HL-60 (cell line): ENCODE data around the gene TMEM120B.

ENCODE experiments used
- DNase-seq, 2 experiments: peaks; one replicate each; pipeline ENCODE4 v3.0.0-alpha.2; 2010 to 2020; ENCODE audit warnings: low read depth in 1 of 2, low spot score in 1 of 2
- H3K27ac ChIP-seq: fragments of 250-450 bp; sonication (Bioruptor Pico); replicated peaks from 2 replicates; pipeline ENCODE4 v1.5.1; 2020; ENCODE audit warnings: mild to moderate bottlenecking, moderate library complexity
- H3K27me3 ChIP-seq: fragments of 250-450 bp; sonication (Bioruptor Pico); 2 replicates; pipeline ENCODE4 v1.5.1; 2021; ENCODE audit warnings: mild to moderate bottlenecking, moderate library complexity; ENCODE audit not compliant: insufficient read depth, poor library complexity, severe bottlenecking
- H3K4me3 ChIP-seq: replicated peaks from 2 replicates; pipeline ENCODE4 v1.5.1; 2011; ENCODE audit warnings: mild to moderate bottlenecking, control low read depth, low read length; ENCODE audit not compliant: insufficient read depth
- CTCF ChIP-seq: IDR thresholded peaks from one replicate; pipeline ENCODE4 v1.5.1; 2011; ENCODE audit warnings: low read length, control low read depth, inconsistent platforms; ENCODE audit not compliant: insufficient read depth
- GABPA ChIP-seq: IDR thresholded peaks from 2 replicates; pipeline ENCODE4 v1.6.1; 2012; ENCODE audit warnings: low read depth
- POLR2AphosphoS5 ChIP-seq: IDR thresholded peaks from 2 replicates; pipeline ENCODE4 v1.6.1; 2012; ENCODE audit warnings: low read depth
- REST ChIP-seq: IDR thresholded peaks from 2 replicates; pipeline ENCODE4 v1.6.1; 2012; ENCODE audit warnings: low read depth; ENCODE audit not compliant: insufficient replicate concordance
- SPI1 ChIP-seq: IDR thresholded peaks from 2 replicates; pipeline ENCODE4 v1.6.1; 2012; ENCODE audit warnings: low read depth, mild to moderate bottlenecking, borderline replicate concordance

Gene TMEM120B

GRCh38 chr12:121717041-121717699, 4.6 kb downstream of the TMEM120B start:
- Histone ChIP-seq H3K4me3 (no peak overlapping the region), H3K27me3 (no peaks in the 10 kb centered on the region), H3K27ac (no peak overlapping the region)
- peak in 1 of 2 experiments; percentile 4 for DNase-seq
- TF ChIP-seq SPI1: no peak
- no peak for TF ChIP-seq POLR2AphosphoS5
- TF ChIP-seq CTCF: no peak
- no peak for TF ChIP-seq REST
- TF ChIP-seq GABPA: no peak

- DNase-seq: no peak
- no peaks in the 10 kb centered on the region for H3K27me3 ChIP-seq
- TF ChIP-seq GABPA (no peak), POLR2AphosphoS5 (no peak), CTCF (no peak), REST (no peak), SPI1 (no peak)
- H3K4me3 ChIP-seq: no peak overlapping the region
- no peak overlapping the region for H3K27ac ChIP-seq
These were observed 6.2 kb downstream of the TMEM120B start for GRCh38 chr12:121718653-121719239.

GRCh38 chr12:121719926-121720414, 7.4 kb downstream of the TMEM120B start:
- Histone ChIP-seq H3K27me3 (no peaks in the 10 kb centered on the region), H3K27ac (no peak overlapping the region), H3K4me3 (no peak overlapping the region)
- no peak for DNase-seq
- TF ChIP-seq CTCF (no peak), POLR2AphosphoS5 (no peak), SPI1 (no peak), REST (no peak), GABPA (no peak)
